Central memory CD8-positive, alpha-beta T cell (primary cell): ENCODE results near the gene STEAP3.
A peak's percentile ranks its signal among the peaks of the same experiment; 100 is the strongest.

Experiments used
- ATAC-seq: fragments of 150-1000 bp; cut with Tn5 transposase; replicated peaks from 2 replicates; pipeline ENCODE4 v1.10.0; 2022; ENCODE audit warnings: mild to moderate bottlenecking, moderate FRiP score, moderate number of reproducible peaks; ENCODE audit not compliant: poor library complexity, severe bottlenecking; ENCODE audit errors: extremely low read depth
- DNase-seq, 2 donors: peaks; one replicate each; pipeline ENCODE4 v3.0.0; 2021; ENCODE audit warnings: low spot score in 2 of 2
- H3K27ac Mint-ChIP-seq: one replicate; pipeline ENCODE4 v1.8.0; 2022; ENCODE audit warnings: low read depth, mild to moderate bottlenecking, moderate library complexity, mixed read lengths
- H3K27me3 Mint-ChIP-seq: one replicate; pipeline ENCODE4 v1.8.0; 2022; ENCODE audit warnings: mixed read lengths
- H3K36me3 Mint-ChIP-seq: one replicate; pipeline ENCODE4 v1.8.0; 2022; ENCODE audit warnings: mild to moderate bottlenecking, moderate library complexity, mixed read lengths; ENCODE audit not compliant: insufficient read depth
- H3K4me1 Mint-ChIP-seq: one replicate; pipeline ENCODE4 v1.8.0; 2022; ENCODE audit warnings: mixed read lengths
- H3K4me3 Mint-ChIP-seq: one replicate; pipeline ENCODE4 v1.8.0; 2022; ENCODE audit warnings: mild to moderate bottlenecking, moderate library complexity, mixed read lengths
- H3K9me3 Mint-ChIP-seq: one replicate; pipeline ENCODE4 v1.8.0; 2022; ENCODE audit warnings: mixed read lengths

STEAP3 gene

DNA sequence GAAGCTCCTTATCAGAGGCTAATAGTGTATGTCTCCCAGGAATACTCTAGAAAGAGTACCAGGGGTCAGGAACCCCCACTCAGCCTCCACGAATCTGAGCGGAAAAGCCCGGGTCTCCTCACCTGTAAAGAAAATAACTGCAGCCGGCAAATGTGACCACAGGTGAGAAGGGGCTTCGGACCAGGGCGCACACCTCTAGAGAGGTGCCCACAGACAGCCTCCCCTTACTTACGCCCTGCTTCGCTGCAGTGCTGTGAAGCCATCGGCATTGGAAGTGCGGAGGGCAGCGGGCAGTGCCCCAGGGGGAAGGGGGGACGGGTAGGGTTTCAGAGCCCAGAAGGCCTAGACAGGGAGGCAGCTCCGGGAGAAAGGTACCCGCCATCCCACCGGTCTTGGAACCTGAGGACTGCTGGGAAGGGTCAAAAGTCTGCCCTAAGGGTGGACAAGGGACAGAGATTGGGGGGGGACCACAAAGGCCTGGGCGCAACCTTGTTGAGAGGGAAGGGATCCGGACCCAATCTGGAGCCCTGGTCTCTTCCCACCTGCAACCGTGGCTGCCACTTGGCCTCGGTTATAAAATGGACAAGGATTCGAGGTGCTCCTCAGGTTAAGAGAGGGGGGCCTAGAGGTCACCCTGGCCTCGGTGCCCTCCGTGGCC is 642 bp upstream of the STEAP3 start:
- H3K27me3 Mint-ChIP-seq, result peaks cover 79% of the 10 kb centered on the region
- H3K36me3 Mint-ChIP-seq, result peaks cover 1% of the 10 kb centered on the region
- H3K27ac Mint-ChIP-seq, result no peak overlapping the region
- no peaks in the 10 kb centered on the region for H3K9me3 Mint-ChIP-seq
- ATAC-seq, result no peak
- no peak for DNase-seq
- H3K4me1 Mint-ChIP-seq, result no peaks in the 10 kb centered on the region
- peak overlapping the region; percentile 55 for H3K4me3 Mint-ChIP-seq

DNA sequence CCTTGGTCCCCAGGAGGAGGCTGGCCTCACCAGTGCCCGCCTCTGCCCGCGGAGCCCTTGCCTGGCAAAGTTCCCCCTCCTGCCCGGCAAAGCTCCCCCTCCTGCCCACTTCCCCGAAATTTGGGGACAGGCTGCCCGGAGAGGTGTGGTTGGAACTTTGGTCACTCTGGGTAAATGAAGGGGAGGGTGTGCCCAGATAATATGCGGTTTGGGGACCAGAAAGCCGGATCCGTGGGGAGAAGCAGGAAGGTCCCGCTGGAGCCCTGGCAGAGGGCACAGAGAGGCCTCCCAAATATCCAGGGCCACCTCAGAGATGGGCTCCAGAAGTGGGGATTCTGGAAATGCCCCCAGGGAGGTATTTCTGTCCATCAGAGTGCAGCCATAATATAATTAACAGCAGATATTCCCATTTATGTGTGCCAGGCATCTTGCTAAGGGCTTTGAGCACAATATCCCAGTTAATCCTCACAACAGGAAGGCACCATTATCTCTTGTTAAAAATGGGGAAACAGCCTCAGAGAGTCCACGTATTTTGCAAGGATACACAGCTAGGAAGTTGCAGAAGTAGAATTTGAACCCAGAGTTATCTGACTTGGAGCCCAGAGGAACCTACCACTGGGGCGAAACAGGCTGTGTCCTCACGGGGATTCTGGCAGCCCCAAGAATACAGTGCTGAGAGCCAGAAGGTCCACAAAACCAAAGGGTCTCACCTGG is 914 bp downstream of the STEAP3 start:
- Mint-ChIP-seq H3K36me3 (no peaks in the 10 kb centered on the region), H3K4me3 (no peak overlapping the region), H3K9me3 (no peaks in the 10 kb centered on the region), H3K27ac (no peak overlapping the region), H3K27me3 (peaks cover 65% of the 10 kb centered on the region), H3K4me1 (no peaks in the 10 kb centered on the region)
- DNase-seq (no peak), ATAC-seq (no peak)

DNA sequence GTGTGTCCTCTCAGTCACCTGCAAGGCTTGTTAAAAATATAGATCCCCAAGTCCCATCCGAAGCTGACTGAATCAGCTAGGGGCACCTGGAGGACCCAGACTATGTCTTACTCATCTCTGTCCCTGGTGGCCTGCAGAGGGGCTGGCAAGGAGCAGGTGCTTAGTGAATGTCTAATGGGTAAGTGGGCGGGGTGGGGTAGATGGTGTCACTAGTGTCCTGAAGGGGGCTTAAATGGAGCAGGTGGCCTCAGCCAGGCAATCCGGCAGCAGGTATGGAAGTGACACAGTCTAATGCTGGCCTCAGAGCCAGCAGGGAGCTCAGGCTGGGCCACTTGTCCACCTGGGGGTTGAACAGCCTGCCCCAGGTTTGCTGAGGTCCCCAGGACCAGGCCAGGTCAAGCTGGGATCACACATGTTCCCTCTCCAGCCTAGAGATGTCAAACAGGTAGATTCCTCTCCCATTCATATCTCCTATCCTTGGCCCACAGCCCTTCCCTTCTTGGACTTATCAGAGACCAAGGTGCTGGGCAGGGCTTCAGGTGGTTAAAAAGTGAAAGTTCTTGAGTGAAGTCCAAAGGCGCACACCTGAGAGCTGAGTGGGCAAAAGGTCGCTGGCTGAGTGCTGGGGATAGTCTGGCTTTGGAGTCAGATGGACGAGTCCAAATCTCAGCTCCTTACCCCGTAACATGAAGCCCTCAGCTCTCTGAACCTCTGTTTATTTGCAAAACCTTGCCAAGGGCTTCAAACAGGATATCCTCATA is 1.7 kb downstream of the STEAP3 start:
- H3K27ac Mint-ChIP-seq, result no peak overlapping the region
- no peak overlapping the region for H3K4me3 Mint-ChIP-seq
- peaks cover 58% of the 10 kb centered on the region for H3K27me3 Mint-ChIP-seq
- H3K4me1 Mint-ChIP-seq, result no peaks in the 10 kb centered on the region
- DNase-seq (no peak), ATAC-seq (no peak)
- H3K9me3 Mint-ChIP-seq, result no peaks in the 10 kb centered on the region
- no peaks in the 10 kb centered on the region for H3K36me3 Mint-ChIP-seq

DNA sequence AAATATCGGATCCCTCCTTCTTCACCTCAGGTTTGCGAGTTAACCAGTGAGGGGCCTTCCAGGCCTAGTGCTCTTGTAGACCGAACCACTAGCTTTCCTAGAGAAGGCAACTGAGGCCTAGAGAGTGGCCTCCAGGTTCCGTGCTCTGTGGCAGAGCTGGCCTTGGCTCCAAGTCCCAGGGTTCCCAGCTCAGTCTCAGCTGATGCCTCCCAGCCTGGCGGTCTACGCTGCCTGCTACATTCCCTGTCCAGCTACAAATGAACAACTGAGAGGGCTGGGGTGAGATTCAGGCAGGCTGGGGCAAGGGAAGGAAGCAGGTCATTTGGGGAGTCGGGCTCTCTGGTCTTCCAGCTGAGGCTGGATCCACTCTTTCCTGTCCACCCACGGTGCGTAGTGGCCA is 2.3 kb downstream of the STEAP3 start:
- ATAC-seq, result no peak
- Mint-ChIP-seq H3K4me1 (no peaks in the 10 kb centered on the region), H3K27me3 (peaks cover 51% of the 10 kb centered on the region), H3K27ac (no peak overlapping the region), H3K36me3 (no peaks in the 10 kb centered on the region), H3K9me3 (no peaks in the 10 kb centered on the region), H3K4me3 (no peak overlapping the region)
- no peak for DNase-seq

DNA sequence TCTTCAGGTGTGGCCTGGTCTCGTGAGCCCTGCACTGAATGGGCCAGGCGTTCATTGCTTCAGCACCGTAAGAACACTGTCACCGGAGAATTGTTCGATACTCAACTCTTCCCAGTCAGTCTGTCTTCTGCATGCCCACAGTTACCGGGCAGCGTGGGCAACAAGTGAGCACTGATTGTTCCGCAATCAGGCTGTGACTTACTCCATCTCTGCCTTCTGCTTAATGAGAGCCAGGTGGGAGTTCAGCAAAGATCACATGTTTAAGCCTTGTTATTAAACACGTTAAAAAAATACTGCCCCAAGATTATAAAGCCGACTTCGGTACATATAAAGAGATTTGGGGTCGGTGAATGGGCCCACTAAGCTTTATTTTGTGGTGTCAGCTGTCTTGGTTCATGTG is 3.7 kb downstream of the STEAP3 start:
- Mint-ChIP-seq H3K27me3 (peaks cover 37% of the 10 kb centered on the region), H3K27ac (no peak overlapping the region), H3K9me3 (no peaks in the 10 kb centered on the region), H3K4me1 (no peaks in the 10 kb centered on the region), H3K4me3 (no peak overlapping the region), H3K36me3 (no peaks in the 10 kb centered on the region)
- DNase-seq, result no peak
- ATAC-seq, result no peak

GRCh38 chr2:119228136-119228535 is 4.5 kb downstream of the STEAP3 start:
- ATAC-seq (no peak), DNase-seq (no peak)
- Mint-ChIP-seq H3K4me3 (no peak overlapping the region), H3K27me3 (peaks cover 29% of the 10 kb centered on the region), H3K36me3 (no peaks in the 10 kb centered on the region), H3K9me3 (no peaks in the 10 kb centered on the region), H3K27ac (no peak overlapping the region), H3K4me1 (no peaks in the 10 kb centered on the region)

- no peak overlapping the region for H3K27ac Mint-ChIP-seq
- H3K27me3 Mint-ChIP-seq, result peaks cover 29% of the 10 kb centered on the region
- ATAC-seq (no peak), DNase-seq (no peak)
- no peak overlapping the region for H3K4me3 Mint-ChIP-seq
- H3K36me3 Mint-ChIP-seq, result no peaks in the 10 kb centered on the region
- no peaks in the 10 kb centered on the region for H3K4me1 Mint-ChIP-seq
- H3K9me3 Mint-ChIP-seq, result no peaks in the 10 kb centered on the region
Observed at GRCh38 chr2:119228964-119229363, 5.3 kb downstream of the STEAP3 start.

GRCh38 chr2:119229716-119230115 is 6.1 kb downstream of the STEAP3 start:
- no peaks in the 10 kb centered on the region for H3K4me1 Mint-ChIP-seq
- no peak overlapping the region for H3K27ac Mint-ChIP-seq
- DNase-seq (no peak), ATAC-seq (no peak)
- no peak overlapping the region for H3K4me3 Mint-ChIP-seq
- H3K36me3 Mint-ChIP-seq, result no peaks in the 10 kb centered on the region
- no peaks in the 10 kb centered on the region for H3K9me3 Mint-ChIP-seq
- H3K27me3 Mint-ChIP-seq, result peaks cover 25% of the 10 kb centered on the region

DNA sequence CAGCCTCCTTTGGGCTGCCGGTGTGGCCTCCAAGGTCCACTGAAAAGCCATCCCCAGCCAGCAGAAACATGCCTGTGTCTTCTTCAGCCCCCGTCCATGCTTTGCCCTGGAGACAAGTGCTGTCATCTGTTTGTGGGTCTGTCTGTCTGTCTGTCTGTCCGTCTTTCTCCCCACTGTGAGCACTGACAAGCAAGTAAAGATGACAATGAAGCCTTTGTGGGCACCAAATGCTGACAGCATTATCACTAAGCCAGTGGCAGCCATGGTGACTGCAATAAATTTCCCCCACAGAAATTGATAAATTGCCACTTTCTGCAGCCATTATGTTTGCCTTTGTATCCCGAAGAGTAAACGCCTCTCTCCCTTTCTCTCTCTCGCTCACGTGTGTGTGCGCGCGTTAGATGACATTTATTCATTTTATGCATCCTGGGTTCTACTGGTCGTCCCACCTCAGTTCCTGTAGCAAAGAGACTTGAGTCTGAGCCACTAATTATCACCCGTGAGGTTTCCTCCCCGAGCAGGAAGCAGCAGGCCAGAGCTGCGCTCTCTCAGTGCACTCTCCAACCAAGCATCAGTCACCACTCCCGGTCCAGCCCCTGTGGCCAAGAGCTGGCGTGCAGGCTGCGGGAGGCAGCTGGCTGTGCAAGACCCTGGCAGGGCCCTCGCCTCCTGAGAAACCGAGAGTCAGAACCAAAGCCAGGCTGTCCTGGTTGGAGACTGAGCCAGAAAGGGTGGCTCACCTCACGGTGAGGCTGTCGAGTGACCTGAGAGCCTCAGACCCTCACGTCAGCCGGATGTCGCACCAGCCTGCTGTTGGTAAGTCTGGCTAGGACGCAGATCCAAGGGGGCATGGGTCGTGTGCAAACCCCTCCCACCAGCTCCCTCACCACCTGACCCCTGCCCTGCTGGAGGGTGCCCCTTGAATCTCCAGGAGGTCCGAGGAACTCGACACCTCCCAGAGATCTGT is 6.9 kb downstream of the STEAP3 start:
- ATAC-seq, result no peak
- Mint-ChIP-seq H3K4me3 (no peak overlapping the region), H3K4me1 (no peaks in the 10 kb centered on the region), H3K27me3 (peaks cover 17% of the 10 kb centered on the region), H3K27ac (no peak overlapping the region), H3K36me3 (no peaks in the 10 kb centered on the region), H3K9me3 (no peaks in the 10 kb centered on the region)
- no peak for DNase-seq

DNA sequence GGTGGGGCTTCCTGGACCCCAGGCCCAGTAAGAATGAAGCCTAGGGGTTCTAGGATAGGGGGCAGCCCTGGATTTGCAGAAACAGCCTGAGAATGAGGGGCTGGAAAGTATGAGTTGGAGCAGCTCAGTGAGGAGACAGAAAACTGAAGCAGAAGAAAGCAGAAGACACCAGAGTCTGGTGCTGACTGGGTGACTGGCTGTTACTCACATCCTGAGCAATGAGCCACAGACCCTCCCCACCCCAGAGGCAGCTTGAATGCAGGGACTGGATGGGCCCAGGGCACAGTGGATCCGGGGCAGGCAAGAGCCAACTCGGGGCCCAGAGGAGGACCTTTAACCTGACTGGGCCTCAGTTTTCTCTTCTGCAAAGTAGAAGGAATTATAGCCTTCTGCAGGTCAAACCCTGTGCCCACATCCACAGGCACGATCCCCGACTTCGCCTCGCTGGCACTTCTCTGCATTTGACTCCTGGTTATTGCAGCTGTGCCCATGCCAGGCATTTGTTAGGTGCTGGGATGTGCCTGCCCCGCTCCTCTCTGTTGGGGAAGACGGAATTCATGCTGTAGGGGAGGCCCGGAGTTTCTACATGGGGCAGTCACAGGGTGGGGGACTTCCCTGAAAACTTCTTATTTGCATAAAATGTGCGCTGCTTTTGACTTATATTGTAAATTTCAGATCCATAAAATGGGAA is 8.5 kb downstream of the STEAP3 start:
- peaks cover 2% of the 10 kb centered on the region for H3K27me3 Mint-ChIP-seq
- ATAC-seq, result no peak
- peaks cover 3% of the 10 kb centered on the region for H3K4me1 Mint-ChIP-seq
- no peak overlapping the region for H3K4me3 Mint-ChIP-seq
- no peaks in the 10 kb centered on the region for H3K36me3 Mint-ChIP-seq
- H3K9me3 Mint-ChIP-seq, result no peaks in the 10 kb centered on the region
- no peak overlapping the region for H3K27ac Mint-ChIP-seq
- no peak for DNase-seq

GRCh38 chr2:119232666-119232993 is 9.0 kb downstream of the STEAP3 start:
- no peak overlapping the region for H3K27ac Mint-ChIP-seq
- H3K36me3 Mint-ChIP-seq, result no peaks in the 10 kb centered on the region
- no peak for ATAC-seq
- H3K4me3 Mint-ChIP-seq, result no peak overlapping the region
- peaks cover 8% of the 10 kb centered on the region for H3K4me1 Mint-ChIP-seq
- H3K9me3 Mint-ChIP-seq, result no peaks in the 10 kb centered on the region
- DNase-seq, result no peak
- no peaks in the 10 kb centered on the region for H3K27me3 Mint-ChIP-seq
